HG03060 (cell line): ENCODE results near the gene RERGL.
"Not testable (repeated sequence)": the region's sequence is repeated elsewhere in the genome, so short reads cannot be mapped to it uniquely, and the experiment has no call there.

Experiments used
- ATAC-seq: cut with Tn5 transposase; IDR thresholded peaks from one replicate; pipeline ENCODE4 v1.9.1; 2021; ENCODE audit warnings: low read depth, moderate number of reproducible peaks; ENCODE audit not compliant: unreplicated experiment

RERGL gene

GRCh38 chr12:18090093-18090492 lies at the start of gene RERGL:
RERGL (minus strand) TSS chr12:18090193; CDS start chr12:18090140, 53 bp downstream.
- no peak for ATAC-seq

DNA sequence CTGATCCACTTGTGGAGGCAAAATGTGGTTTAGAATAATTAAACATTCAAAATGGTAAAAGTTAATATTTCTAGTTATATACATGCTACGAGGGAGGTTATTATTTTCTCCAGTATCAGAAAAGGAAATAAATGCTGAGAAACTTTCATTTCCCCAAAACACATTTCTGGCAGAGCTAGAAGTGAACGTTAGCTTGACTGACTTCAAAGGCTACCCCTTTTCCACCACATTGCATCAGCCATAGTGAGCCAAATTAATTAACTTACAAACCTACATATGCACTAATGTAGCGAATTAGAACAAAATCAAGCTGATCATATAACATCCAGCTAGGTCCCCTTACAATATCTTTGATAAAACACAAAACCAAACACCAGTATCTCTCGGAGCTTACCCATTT lies 49.3 kb upstream of the RERGL start:
- no peak for ATAC-seq

DNA sequence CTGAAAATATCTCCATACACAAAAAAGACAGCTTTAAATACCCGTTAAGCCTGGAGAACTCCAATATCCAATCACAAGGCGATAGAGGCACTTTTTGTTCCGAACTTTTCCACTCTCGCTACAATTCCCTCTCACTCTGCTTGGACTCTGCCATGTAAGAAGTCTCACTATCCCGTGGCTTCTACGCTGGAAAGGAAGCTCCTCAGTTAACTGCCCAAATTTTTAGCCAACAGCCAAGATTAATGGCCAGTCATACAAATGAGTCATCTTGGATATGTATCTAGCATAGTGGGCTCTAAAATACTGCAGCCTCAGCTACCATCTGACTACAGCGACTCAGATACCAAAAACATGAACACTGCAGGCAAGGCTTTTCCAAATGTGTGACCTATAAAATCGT lies 45.5 kb upstream of the RERGL start:
- no peak for ATAC-seq

- no peak for ATAC-seq
These were observed 45.1 kb upstream of the RERGL start for GRCh38 chr12:18135086-18135485.

GRCh38 chr12:18130851-18131250 lies 40.9 kb upstream of the RERGL start:
- ATAC-seq, result no peak

GRCh38 chr12:18123707-18124106 lies 33.7 kb upstream of the RERGL start:
- ATAC-seq, result no peak

GRCh38 chr12:18120899-18121298 lies 30.9 kb upstream of the RERGL start:
- ATAC-seq, result no peak

DNA sequence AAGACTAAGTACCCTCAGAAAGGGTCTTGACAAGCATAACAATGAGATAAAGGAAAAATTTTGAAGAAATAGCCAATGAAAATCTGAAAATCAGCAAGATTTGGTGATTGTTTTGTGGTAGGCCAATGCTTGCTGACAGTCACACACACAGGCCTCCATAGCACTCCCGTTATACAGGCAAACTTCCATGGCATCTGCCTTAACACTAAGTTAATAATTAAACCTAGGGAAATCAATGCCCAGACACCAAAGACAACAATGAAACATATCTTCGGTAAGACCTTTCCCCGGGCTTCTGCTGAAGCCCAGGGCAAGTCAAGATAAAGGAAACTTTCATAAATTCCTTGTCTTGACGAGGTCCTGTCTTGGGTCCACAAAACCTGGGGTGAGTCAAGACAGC lies 18.6 kb upstream of the RERGL start:
- ATAC-seq, result no peak

- ATAC-seq, result no peak
These were observed 13.6 kb upstream of the RERGL start for GRCh38 chr12:18103624-18104023.

DNA sequence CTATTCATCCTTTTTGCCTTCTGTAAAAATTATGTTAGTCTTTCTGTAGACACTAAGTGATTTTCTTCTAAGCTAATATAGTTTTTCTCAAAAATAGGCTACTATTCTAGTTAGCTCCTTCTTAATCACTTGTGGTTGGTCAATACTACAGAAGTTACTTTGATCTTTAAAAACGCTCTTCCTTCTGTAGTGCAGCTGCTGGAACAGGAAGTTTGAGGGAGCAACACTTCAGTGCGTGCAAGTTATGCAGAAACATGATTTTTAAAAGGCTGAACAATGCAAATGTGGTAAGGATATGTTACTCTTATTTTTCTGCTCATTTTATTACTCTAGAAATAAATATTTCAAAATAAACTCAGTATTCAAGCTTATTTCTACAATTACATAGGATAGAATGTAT lies 11.1 kb upstream of the RERGL start:
- ATAC-seq, result no peak

- ATAC-seq, result no peak
These were observed 5.9 kb downstream of the RERGL start for GRCh38 chr12:18084080-18084479.

DNA sequence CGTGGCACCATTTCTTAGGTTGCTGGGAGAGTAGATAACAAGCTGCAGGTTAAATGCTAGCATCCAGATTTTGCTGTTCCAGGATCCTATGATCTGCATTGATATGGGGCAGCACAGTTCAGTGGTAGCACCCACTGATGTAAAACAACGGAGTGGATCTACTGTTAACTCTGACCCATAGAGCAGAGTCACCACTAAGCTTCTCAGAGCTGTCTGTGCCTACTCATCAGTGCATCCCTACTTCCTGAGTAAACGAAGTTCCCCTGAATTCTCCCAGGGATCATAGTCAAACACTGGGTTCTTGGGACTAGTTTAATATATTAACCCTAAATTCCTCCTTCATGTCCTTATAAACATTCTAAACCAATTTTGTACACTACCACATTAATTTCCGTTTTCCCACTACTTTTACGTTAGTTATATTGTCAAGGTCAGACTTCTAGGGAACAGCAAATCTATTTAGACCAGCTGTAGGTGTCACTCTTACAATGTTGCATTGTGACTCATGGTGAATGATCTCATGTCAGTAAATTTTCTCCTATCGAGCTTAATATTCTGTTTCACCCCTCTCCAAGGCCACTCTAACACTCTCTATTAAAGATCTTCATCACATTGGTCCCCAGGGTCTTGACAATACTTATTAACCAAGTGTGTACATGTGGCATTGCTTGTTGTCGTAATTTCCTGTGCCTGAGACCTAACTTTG lies 10.3 kb downstream of the RERGL start:
- ATAC-seq, result no peak

GRCh38 chr12:18074001-18074400 lies 16.0 kb downstream of the RERGL start:
- ATAC-seq, result no peak

- no peak for ATAC-seq
These were observed 17.3 kb downstream of the RERGL start for GRCh38 chr12:18072723-18073122.

DNA sequence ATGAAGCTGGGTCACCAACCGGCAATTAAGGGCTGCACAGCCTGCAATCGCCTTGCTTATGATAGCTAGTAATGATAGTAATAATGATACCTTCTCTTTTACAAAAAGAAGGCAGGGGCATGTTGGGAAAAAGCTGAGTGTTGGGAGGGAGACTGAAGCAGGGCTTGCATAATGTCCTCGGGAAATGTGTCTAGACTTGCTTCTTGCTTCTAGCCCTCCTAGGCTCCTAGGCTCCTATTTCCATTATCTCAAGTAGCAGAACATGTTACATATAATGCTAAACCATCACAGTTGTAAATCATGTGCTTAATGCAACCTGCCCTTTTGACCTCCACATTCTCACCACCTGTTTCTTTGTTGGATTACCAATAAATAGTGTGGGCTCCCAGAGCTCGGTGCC lies 18.7 kb downstream of the RERGL start:
- no peak for ATAC-seq

DNA sequence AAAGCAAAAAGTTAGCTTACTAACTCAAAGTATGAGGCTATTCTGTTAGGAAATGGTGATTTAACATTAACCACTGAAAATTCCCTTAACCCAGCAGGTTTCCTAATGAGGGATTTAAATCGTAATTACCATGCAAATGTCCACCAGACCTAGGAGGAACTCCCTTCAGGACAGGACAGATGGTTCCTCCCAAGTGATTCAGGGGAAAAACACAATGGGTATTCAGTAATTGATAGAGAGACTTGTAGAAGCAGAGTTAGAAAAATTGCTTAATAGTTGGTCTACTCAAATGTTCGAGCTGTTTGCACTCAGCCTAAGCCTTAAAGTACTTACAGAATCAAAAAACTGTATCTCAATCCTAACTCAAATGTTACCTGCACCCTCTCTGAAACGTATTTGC lies 21.6 kb downstream of the RERGL start:
- ATAC-seq, result no peak

GRCh38 chr12:18066666-18067065 lies 23.3 kb downstream of the RERGL start:
- no peak for ATAC-seq

GRCh38 chr12:18062867-18063266 lies 27.1 kb downstream of the RERGL start:
- ATAC-seq, result not testable (repeated sequence)

GRCh38 chr12:18057051-18057450 lies 32.9 kb downstream of the RERGL start:
- no peak for ATAC-seq

DNA sequence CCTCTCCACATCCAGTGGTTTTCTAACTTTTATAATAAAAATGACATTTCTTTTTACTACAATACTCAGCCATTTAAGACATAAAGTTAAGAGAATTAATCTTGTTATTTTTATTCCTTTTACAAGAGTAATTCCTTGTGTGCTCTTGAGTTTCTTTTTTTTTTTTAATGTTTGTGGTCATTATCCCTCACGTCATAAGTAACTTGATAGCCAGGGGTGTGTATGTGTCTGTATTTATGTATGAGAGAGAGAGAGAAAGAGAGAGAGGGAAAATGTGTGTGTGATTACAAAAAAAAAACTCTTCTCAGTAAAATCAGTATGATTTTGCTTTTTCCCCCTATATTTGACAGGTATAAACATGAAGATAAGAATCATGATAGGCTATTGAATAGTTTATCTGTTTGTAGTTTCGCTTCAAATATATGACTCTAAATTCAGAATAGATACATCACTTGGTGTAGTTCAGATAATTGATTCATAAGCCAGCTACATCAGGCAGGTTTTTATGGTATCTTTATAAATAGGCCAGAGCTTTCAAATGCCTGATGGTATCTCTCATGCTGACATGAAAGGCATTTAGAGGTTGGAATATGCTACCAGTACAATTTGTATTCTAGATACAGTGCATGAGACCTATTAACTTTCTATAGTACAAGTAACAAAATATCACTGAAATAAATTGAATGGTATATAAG lies 34.9 kb downstream of the RERGL start:
- no peak for ATAC-seq

DNA sequence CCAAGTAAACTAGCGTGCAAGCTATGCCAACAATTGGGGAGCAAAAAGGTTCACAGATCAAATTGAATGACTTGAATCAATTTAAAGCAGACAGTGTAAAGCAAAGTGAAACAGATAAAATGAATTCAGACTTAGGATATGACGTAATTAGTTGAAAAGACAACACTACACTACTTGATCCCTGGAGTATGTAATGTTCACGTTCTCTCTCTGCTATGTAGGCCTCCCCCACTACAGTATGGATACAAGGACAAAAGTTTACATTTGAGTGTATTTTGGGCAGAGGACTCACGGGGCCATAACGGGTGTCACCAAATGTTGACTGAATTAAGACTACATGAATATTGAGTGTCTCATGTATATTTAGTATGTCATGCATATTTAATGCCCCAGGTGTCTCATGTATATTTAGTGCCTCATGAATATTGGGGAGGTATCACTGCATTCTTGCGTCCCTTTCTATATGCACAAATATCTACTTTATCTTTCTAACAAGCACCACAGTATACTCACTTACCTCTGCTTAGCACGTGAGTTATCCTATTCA lies 44.5 kb downstream of the RERGL start:
- ATAC-seq, result no peak
